OCI-LY7 (cell line): ENCODE results near the gene CT45A2. TPM values are rescaled to one million over a fixed set of nuclear protein-coding genes. Genes with fewer than 3 reads are reported as not detected.

Source experiments
- total RNA-seq, 2 experiments: library from RNA; depleted of rRNA in 1 of 2; stranded (reverse); fragments of >200 nt in 1 of 2; shearing (Covaris generic) in 1 of 2; gene quantifications; 2 replicates each; pipeline ENCODE4 v1.2.3, GENCODE V29; 2014 to 2022

The CT45A2 gene
- total RNA-seq, 2 experiments from 2014 or later, result not detected

Other genes with a start within 250 kb of the CT45A2 start
- gene CT45A1, start 106.4 kb downstream of the CT45A2 start, total RNA-seq (2014; rRNA removed; shearing (Covaris generic)), result not detected in 2 replicates
- not detected in 2 replicates for gene CT45A1, start 106.4 kb downstream of the CT45A2 start, total RNA-seq (2022)
- not detected in 2 replicates for gene CT45A3, start 51.8 kb downstream of the CT45A2 start, total RNA-seq (2014; rRNA removed; shearing (Covaris generic))
- gene CT45A3, start 51.8 kb downstream of the CT45A2 start, total RNA-seq (2022), result not detected in 2 replicates
- gene CT45A5, start 34.5 kb downstream of the CT45A2 start, total RNA-seq (2014; rRNA removed; shearing (Covaris generic)), result not detected in 2 replicates
- gene CT45A5, start 34.5 kb downstream of the CT45A2 start, total RNA-seq (2022), result not detected in 2 replicates
- gene CT45A6, start 17.2 kb downstream of the CT45A2 start, total RNA-seq (2014; rRNA removed; shearing (Covaris generic)), result not detected in 2 replicates
- gene CT45A6, start 17.2 kb downstream of the CT45A2 start, total RNA-seq (2022), result not detected in 2 replicates
- gene CT45A7, start 17.3 kb upstream of the CT45A2 start, total RNA-seq (2014; rRNA removed; shearing (Covaris generic)), result not detected in 2 replicates
- not detected in 2 replicates for gene CT45A7, start 17.3 kb upstream of the CT45A2 start, total RNA-seq (2022)
- not detected in 2 replicates for gene CT45A8, start 34.5 kb upstream of the CT45A2 start, total RNA-seq (2014; rRNA removed; shearing (Covaris generic))
- gene CT45A8, start 34.5 kb upstream of the CT45A2 start, total RNA-seq (2022), result not detected in 2 replicates
- gene CT45A9, start 51.8 kb upstream of the CT45A2 start, total RNA-seq (2014; rRNA removed; shearing (Covaris generic)), result not detected in 2 replicates
- not detected in 2 replicates for gene CT45A9, start 51.8 kb upstream of the CT45A2 start, total RNA-seq (2022)
- not detected in 2 replicates for gene CT45A10, start 73.4 kb upstream of the CT45A2 start, total RNA-seq (2014; rRNA removed; shearing (Covaris generic))
- not detected in 2 replicates for gene CT45A10, start 73.4 kb upstream of the CT45A2 start, total RNA-seq (2022)
- gene SAGE1, start 73.7 kb upstream of the CT45A2 start, total RNA-seq (2014; rRNA removed; shearing (Covaris generic)), result not detected in 2 replicates
- not detected in 2 replicates for gene SAGE1, start 73.7 kb upstream of the CT45A2 start, total RNA-seq (2022)
- 7.7 and 8.9 TPM in 2 replicates for gene MMGT1, start 154.0 kb upstream of the CT45A2 start, total RNA-seq (2014; rRNA removed; shearing (Covaris generic))
- 16.4 and 17.0 TPM in 2 replicates for gene MMGT1, start 154.0 kb upstream of the CT45A2 start, total RNA-seq (2022)
- gene SLC9A6, start 165.4 kb upstream of the CT45A2 start, total RNA-seq (2014; rRNA removed; shearing (Covaris generic)), result 5.9 and 7.7 TPM in 2 replicates
- gene SLC9A6, start 165.4 kb upstream of the CT45A2 start, total RNA-seq (2022), result 11.1 and 12.6 TPM in 2 replicates